ENCODE data around the gene CCS.
"Not testable (repeated sequence)": the region's sequence is repeated elsewhere in the genome, so short reads cannot be mapped to it uniquely, and the experiment has no call there.

The CCS gene

DNA sequence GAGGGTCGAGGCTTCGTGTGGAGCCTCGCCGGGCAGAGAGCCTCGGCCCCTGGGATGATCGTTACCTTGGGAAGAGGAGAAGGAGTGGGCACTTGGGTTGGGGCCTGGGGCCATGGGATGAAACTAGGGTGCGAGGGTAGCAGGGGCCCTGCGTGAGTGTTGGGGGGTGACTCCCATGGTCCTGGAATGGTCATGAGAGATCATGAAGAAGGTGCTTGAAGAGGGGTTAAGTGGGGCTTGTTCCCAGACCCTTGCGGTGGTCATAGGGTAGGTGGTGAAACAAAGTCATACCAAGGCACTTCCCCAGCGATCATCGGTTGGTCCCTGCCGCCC, 284 bp downstream of the CCS start:
- no peak for DNase-seq

- no peak for DNase-seq
Observed at GRCh38 chr11:66593650-66594049, 665 bp downstream of the CCS start.

DNA sequence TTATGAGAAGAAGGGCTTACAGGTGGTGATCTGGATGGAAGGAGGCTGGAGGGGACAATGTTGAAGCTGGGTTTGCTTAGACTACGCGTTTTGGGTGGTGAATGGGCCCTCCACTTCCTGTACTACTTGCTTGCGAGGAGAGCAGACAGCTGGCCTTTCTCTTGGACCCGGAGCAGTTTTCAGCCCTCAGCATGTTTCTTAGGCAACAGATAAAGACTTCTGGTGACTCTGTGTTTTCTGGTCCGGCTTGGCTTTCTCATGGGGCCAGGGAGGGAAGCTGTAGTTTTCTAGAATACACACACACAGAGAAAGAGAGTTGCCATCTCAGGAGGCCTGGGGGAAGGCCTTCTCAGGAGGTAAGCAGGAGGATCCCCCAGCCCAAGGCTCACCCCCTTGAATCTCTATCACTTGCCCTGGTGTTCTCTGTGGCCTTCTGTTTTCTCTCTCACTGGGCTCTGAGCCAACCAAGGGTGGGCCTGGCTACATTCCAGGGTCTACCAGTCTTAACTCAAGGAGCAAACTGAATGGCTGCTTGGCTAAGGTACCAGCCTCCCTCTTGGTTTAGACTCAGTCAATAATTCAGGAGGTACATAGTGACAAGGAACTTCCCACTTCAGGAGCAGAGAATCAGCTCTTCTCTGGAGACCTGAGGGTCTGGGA, 2.4 kb downstream of the CCS start:
- peak; percentile 44 for DNase-seq

DNA sequence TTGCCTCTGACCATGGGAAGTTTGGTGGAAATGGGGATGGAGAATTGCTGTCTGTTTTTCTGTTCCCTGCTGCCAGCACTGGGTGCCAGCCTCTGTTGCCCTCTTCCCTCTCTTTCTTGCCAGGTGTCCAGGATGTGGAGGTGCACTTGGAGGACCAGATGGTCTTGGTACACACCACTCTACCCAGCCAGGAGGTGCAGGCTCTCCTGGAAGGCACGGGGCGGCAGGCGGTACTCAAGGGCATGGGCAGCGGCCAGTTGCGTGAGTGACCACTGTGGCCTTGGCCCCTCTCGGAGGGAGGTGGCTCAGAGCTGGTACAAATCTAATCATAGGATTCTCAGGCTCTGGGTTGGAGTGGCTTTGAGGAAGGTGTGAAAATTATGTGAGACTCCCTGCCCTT, 6.0 kb downstream of the CCS start:
- no peak for DNase-seq

DNA sequence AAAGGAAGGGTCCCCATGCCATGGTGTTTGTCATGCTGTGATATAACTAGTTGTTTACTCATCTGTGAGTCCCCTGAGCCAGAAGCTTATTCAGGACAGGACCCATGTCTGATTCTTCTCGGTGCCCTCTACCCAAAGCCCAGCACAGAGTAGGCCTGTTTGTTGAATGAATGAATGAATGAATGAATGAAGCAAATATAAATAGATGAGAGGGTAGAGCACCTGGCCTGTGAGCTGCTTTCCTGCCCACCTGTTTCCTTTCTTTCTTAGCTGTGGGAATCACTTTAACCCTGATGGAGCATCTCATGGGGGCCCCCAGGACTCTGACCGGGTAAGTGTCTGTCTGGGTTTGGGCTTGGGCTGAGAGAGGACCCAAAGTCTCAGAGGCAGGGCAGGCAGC, 7.2 kb downstream of the CCS start:
- DNase-seq, result no peak

- no peak for DNase-seq
Observed at GRCh38 chr11:66600631-66601233, 7.7 kb downstream of the CCS start.

- no peak for DNase-seq
Observed at GRCh38 chr11:66603072-66603471, 10.1 kb downstream of the CCS start.

GRCh38 chr11:66604155-66604554, 11.2 kb downstream of the CCS start:
- no peak for DNase-seq

GRCh38 chr11:66606608-66607007, 13.6 kb downstream of the CCS start:
- DNase-seq, result not testable (repeated sequence)

- no peak for DNase-seq
Observed at GRCh38 chr11:66607126-66607834, 14.3 kb downstream of the CCS start.

GRCh38 chr11:66609721-66610617, 17.0 kb downstream of the CCS start:
- DNase-seq, result no peak

DNA sequence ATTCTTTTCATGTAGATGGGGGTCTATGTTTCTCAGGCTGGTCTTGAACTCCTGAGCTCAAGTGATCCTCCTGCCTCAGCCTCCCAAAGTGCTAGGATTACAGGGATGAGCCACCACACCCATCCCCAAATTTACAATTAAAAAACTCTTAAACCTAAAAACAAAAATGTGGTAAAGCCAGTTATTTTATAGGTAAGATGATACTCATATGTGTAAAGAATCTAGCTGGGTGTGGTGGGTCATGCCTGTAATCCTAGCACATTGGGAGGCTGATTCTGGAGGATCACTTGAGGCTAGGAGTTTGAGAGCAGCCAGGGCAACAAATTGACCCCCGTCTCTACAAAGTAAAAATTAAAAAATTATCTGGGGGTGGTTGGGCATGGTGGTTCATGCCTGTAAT, 19.5 kb downstream of the CCS start:
- no peak for DNase-seq

DNA sequence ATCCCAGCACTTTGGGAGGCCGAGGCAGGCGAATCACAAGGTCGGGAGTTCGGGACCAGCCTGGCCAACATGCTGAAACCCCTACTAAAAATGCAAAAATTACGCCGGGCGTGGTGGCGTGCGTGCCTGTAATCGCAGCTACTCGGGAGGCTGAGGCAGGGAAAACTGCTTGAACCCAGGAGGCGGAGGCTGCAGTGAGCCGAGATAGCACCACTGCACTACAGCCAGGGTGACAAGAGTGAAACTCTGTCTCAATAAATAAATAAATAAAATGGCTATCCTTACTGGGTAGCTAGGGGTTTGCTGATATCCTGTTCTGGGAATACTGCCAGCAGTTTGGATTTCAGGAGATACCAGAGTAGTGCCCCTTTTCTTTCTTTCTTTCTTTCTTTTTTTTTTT, 21.1 kb downstream of the CCS start:
- no peak for DNase-seq

DNA sequence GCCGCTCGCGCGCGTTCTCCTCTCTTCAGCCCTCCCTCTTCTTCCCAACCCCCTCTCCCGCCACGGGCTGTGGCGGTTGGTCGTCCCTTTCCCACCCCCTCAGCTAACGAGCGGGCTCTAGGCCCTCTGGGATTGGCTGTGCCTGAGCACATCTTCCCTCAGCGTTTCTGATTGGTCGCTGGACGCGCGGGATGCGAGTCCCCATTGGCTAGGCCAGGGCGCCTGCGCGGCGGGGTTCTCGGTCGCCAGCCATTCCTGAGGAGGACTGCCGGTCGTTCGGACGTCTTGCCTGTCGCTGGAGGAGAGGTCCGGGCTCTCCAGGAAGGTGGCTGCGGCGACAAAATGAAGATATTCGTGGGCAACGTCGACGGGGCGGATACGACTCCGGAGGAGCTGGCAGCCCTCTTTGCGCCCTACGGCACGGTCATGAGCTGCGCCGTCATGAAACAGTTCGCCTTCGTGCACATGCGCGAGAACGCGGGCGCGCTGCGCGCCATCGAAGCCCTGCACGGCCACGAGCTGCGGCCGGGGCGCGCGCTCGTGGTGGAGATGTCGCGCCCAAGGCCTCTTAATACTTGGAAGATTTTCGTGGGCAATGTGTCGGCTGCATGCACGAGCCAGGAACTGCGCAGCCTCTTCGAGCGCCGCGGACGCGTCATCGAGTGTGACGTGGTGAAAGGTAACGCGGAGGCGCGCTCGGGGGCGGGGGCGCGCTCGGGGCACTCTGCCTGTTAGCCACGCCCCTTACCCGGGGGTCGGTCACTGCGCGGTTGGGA, 23.6 kb downstream of the CCS start, which contains the start of gene RBM14:
Gene RBM14, plus strand, starts transcription at position 252 of the 776 bp plus-strand sequence. Its CDS starts 91 bp downstream, at position 343.
- DNase-seq, result peak; percentile 94

DNA sequence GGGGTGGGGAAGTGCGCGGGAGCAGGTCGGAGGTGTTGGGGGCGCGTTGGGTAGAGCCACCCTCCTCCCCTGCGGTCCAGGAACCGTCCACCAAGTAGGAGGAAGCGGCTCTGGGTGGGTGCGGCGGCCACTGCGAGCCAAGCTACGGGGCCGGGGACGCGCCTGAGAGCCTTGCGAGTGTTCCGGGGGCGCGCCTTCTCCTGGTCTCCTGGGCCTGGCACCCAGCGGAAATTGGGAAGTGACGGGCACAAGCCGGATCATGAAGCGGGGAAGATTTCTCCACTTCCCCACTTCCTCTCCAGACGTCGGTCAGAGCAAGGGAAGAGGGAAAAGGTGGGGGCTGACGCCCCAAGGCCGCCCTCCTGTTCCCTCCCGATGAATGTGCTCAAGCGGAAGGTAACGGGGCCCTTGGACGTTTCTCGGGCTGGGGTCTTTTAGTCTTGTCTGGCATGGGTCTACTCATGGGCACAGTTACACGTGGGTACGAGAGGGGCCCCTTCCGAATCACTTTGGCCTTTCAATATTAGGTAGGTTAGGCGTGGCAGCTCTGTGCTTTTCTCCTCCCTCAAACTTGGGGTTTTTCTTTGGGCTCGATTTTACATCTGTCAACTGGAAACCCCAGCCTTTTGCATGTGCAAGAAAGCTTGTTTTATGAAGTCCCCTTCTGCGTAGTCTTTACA, 24.3 kb downstream of the CCS start:
- DNase-seq, result no peak

DNA sequence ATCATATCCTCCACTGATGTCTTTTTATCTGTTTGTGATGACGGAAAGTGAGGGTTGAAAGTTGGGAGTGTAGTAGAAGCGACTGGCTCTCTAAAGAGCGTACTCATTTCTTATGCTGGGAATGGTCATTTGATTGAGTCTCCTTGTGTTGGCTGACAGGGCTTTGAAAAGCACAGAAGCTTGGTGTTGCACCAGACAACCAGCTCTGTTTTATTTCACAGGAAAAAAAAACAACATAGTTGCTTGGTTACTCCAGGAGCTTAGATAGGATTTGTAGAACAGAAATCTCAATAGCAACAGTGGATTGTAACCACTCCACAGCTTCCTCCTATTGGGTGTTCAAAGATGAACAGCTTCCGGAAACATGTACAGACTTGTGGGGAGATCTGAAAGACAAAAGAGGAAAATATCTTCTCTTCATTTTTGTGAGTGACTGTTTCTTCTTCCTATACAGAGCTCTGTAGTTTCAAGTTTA, 26.1 kb downstream of the CCS start:
- DNase-seq, result peak; percentile 16

DNA sequence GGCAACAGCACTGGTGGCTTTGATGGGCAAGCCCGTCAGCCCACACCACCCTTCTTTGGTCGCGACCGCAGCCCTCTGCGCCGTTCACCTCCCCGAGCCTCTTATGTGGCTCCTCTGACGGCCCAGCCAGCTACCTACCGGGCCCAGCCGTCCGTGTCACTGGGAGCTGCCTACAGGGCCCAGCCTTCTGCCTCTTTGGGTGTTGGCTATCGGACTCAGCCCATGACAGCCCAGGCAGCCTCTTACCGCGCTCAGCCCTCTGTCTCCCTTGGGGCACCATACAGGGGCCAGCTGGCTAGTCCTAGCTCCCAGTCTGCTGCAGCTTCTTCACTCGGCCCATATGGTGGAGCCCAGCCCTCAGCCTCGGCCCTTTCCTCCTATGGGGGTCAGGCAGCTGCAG, 31.5 kb downstream of the CCS start:
- no peak for DNase-seq

GRCh38 chr11:66625041-66625751, 32.2 kb downstream of the CCS start:
- DNase-seq, result no peak

GRCh38 chr11:66625752-66626149, 32.8 kb downstream of the CCS start:
- DNase-seq, result no peak

GRCh38 chr11:66626382-66626781, 33.4 kb downstream of the CCS start:
- no peak for DNase-seq

DNA sequence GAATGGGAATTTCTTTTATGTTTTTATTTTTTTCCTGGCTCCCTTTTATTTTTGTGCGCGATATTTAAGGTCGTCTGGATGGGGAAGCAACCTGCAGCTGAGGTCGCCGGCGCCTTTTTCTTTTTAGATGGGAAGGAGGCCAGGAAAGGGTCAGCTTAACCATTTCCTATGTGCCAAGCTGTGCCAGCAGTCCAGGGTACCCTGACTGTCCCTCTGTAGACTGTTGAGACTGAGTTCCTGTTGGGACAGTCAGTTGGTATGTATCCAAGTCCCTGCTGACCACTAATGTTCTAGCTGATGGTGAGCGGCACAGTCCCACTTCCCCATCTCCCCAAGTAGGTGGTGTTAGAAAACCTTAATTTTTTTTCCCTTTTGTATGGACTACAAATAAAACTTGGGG, 33.9 kb downstream of the CCS start:
- no peak for DNase-seq

All from DMS79 treated with DMSO at 0.1 percent for 48 hours (cell line).